Stimulated activated naive CD8-positive, alpha-beta T cell treated with anti-CD3 and anti-CD28 coated beads, Interleukin-15, Interleukin-2, amounts not matched to agents 100 ng/mL and 50 ng/mL, for 24 hours (primary cell): ENCODE data around the gene NBR1.
"Not testable (repeated sequence)": the region's sequence is repeated elsewhere in the genome, so short reads cannot be mapped to it uniquely, and the experiment has no call there.

Source experiments
- H3K27ac Mint-ChIP-seq: one replicate; pipeline ENCODE4 v1.8.0; 2021; ENCODE audit warnings: mild to moderate bottlenecking, mixed read lengths
- H3K27me3 Mint-ChIP-seq: one replicate; pipeline ENCODE4 v1.8.0; 2021; ENCODE audit warnings: mixed read lengths
- H3K36me3 Mint-ChIP-seq: one replicate; pipeline ENCODE4 v1.8.0; 2021; ENCODE audit warnings: low read depth, mixed read lengths
- H3K4me1 Mint-ChIP-seq: one replicate; pipeline ENCODE4 v1.8.0; 2021; ENCODE audit warnings: low read depth, mixed read lengths
- H3K4me3 Mint-ChIP-seq: one replicate; pipeline ENCODE4 v1.8.0; 2021; ENCODE audit warnings: mild to moderate bottlenecking, mixed read lengths
- H3K9me3 Mint-ChIP-seq: one replicate; pipeline ENCODE4 v1.8.0; 2021; ENCODE audit warnings: mixed read lengths

The NBR1 gene

DNA sequence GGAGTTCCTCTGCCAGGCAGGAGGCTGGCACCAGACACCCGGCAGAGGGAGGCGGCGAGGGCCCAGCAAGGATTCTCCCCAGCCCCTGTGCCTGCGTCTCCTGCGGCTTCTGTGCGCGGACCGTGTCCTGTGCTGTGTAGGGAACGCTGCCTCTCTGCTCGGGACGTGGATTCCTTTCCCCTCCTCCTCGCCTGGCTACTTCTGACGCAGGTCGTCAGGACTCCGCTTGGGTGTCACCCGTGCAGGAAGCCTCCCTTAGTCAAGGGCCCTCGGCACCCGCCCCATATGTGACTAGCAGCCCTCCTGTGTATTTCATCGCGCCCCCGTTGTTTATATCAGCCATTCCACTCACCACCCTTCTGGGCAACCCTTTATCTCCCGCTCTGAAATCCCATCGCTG lies 75.4 kb downstream of the NBR1 start:
- not testable (repeated sequence) for H3K36me3 Mint-ChIP-seq, H3K4me3 Mint-ChIP-seq, H3K27me3 Mint-ChIP-seq, H3K27ac Mint-ChIP-seq, H3K4me1 Mint-ChIP-seq, H3K9me3 Mint-ChIP-seq
